ENCODE results near the gene EEF2.
"Not testable (repeated sequence)": the region's sequence is repeated elsewhere in the genome, so short reads cannot be mapped to it uniquely, and the experiment has no call there.

EEF2 gene

GRCh38 chr19:4009990-4010807 is 24.9 kb upstream of the EEF2 start:
- peaks cover 8% of the 10 kb centered on the region for H3K36me3 Mint-ChIP-seq (ENCODE audit: low read depth)
- H3K9me3 Mint-ChIP-seq: no peaks in the 10 kb centered on the region
- no peaks in the 10 kb centered on the region for H3K27me3 Mint-ChIP-seq (ENCODE audit: low read depth)
- DNase-seq (ENCODE audit: low spot score): no peak
- peaks cover 13% of the 10 kb centered on the region for H3K4me1 Mint-ChIP-seq (ENCODE audit: low read depth)
- no peak overlapping the region for H3K27ac Mint-ChIP-seq
- H3K4me3 Mint-ChIP-seq: no peak overlapping the region

- Mint-ChIP-seq H3K27ac (peak overlapping the region; percentile 85), H3K9me3 (no peaks in the 10 kb centered on the region), H3K4me1 (ENCODE audit: low read depth) (peaks cover 13% of the 10 kb centered on the region), H3K4me3 (peak overlapping the region; percentile 85), H3K36me3 (ENCODE audit: low read depth) (peaks cover 6% of the 10 kb centered on the region), H3K27me3 (ENCODE audit: low read depth) (no peaks in the 10 kb centered on the region)
- peak; percentile 25 for DNase-seq (ENCODE audit: low spot score)
Measured at GRCh38 chr19:4007836-4008539, 22.7 kb upstream of the EEF2 start.

- H3K9me3 Mint-ChIP-seq: no peaks in the 10 kb centered on the region
- no peaks in the 10 kb centered on the region for H3K27me3 Mint-ChIP-seq (ENCODE audit: low read depth)
- H3K36me3 Mint-ChIP-seq (ENCODE audit: low read depth): no peaks in the 10 kb centered on the region
- peak within 1 kb of the TSS; percentile 85 for H3K4me3 Mint-ChIP-seq
- H3K4me1 Mint-ChIP-seq (ENCODE audit: low read depth): peaks cover 13% of the 10 kb centered on the region
- DNase-seq (ENCODE audit: low spot score): peak; percentile 96
- H3K27ac Mint-ChIP-seq: peak within 1 kb of the TSS; percentile 85
Measured at GRCh38 chr19:4007021-4007835, 22.0 kb upstream of the EEF2 start, which contains the start of gene PIAS4. Gene PIAS4, plus strand, starts transcription at chr19:4007736. Its CDS starts 25 bp downstream, at chr19:4007761.

GRCh38 chr19:4005436-4005835 is 20.2 kb upstream of the EEF2 start:
- not testable (repeated sequence) for DNase-seq (ENCODE audit: low spot score); H3K9me3 Mint-ChIP-seq; H3K36me3 Mint-ChIP-seq (ENCODE audit: low read depth); H3K27ac Mint-ChIP-seq; H3K27me3 Mint-ChIP-seq (ENCODE audit: low read depth)
- Mint-ChIP-seq H3K4me1 (ENCODE audit: low read depth) (peaks cover 13% of the 10 kb centered on the region), H3K4me3 (peak overlapping the region; percentile 64)

GRCh38 chr19:4000798-4001197 is 15.5 kb upstream of the EEF2 start:
- H3K27me3 Mint-ChIP-seq (ENCODE audit: low read depth); H3K27ac Mint-ChIP-seq; DNase-seq (ENCODE audit: low spot score); H3K4me1 Mint-ChIP-seq (ENCODE audit: low read depth); H3K9me3 Mint-ChIP-seq; H3K4me3 Mint-ChIP-seq; H3K36me3 Mint-ChIP-seq (ENCODE audit: low read depth): not testable (repeated sequence)

GRCh38 chr19:3998667-3999412 is 13.6 kb upstream of the EEF2 start:
- H3K9me3 Mint-ChIP-seq; H3K36me3 Mint-ChIP-seq (ENCODE audit: low read depth); H3K4me3 Mint-ChIP-seq; H3K4me1 Mint-ChIP-seq (ENCODE audit: low read depth); H3K27me3 Mint-ChIP-seq (ENCODE audit: low read depth); H3K27ac Mint-ChIP-seq; DNase-seq (ENCODE audit: low spot score): not testable (repeated sequence)

GRCh38 chr19:3995607-3996006 is 10.3 kb upstream of the EEF2 start:
- Mint-ChIP-seq H3K9me3 (peaks cover 4% of the 10 kb centered on the region), H3K36me3 (ENCODE audit: low read depth) (no peaks in the 10 kb centered on the region), H3K27ac (no peak overlapping the region), H3K4me3 (no peak overlapping the region), H3K27me3 (ENCODE audit: low read depth) (no peaks in the 10 kb centered on the region), H3K4me1 (ENCODE audit: low read depth) (peaks cover 6% of the 10 kb centered on the region)
- no peak for DNase-seq (ENCODE audit: low spot score)

- no peak overlapping the region for H3K27ac Mint-ChIP-seq
- peaks cover 20% of the 10 kb centered on the region for H3K4me1 Mint-ChIP-seq (ENCODE audit: low read depth)
- peak overlapping the region; percentile 11 for H3K4me3 Mint-ChIP-seq
Measured at GRCh38 chr19:3990815-3991117, 5.5 kb upstream of the EEF2 start.

GRCh38 chr19:3987619-3988371 is 2.5 kb upstream of the EEF2 start:
- H3K4me1 Mint-ChIP-seq (ENCODE audit: low read depth): peaks cover 32% of the 10 kb centered on the region
- peak; percentile 87 for DNase-seq (ENCODE audit: low spot score)
- H3K9me3 Mint-ChIP-seq: peaks cover 4% of the 10 kb centered on the region
- peak overlapping the region; percentile 77 for H3K27ac Mint-ChIP-seq
- H3K36me3 Mint-ChIP-seq (ENCODE audit: low read depth): peaks cover 24% of the 10 kb centered on the region
- no peaks in the 10 kb centered on the region for H3K27me3 Mint-ChIP-seq (ENCODE audit: low read depth)
- peak overlapping the region; percentile 98 for H3K4me3 Mint-ChIP-seq

More at GRCh38 chr19:3990815-3991117, 5.5 kb upstream of the EEF2 start:
- H3K27me3 Mint-ChIP-seq (ENCODE audit: low read depth): no peaks in the 10 kb centered on the region
- peaks cover 4% of the 10 kb centered on the region for H3K9me3 Mint-ChIP-seq
- DNase-seq (ENCODE audit: low spot score): no peak
- H3K36me3 Mint-ChIP-seq (ENCODE audit: low read depth): no peaks in the 10 kb centered on the region

- H3K4me3 Mint-ChIP-seq: peak overlapping the region; percentile 98
- peak overlapping the region; percentile 95 for H3K27ac Mint-ChIP-seq
- H3K9me3 Mint-ChIP-seq: peaks cover 4% of the 10 kb centered on the region
- peaks cover 37% of the 10 kb centered on the region for H3K36me3 Mint-ChIP-seq (ENCODE audit: low read depth)
- H3K4me1 Mint-ChIP-seq (ENCODE audit: low read depth): peaks cover 36% of the 10 kb centered on the region
- no peaks in the 10 kb centered on the region for H3K27me3 Mint-ChIP-seq (ENCODE audit: low read depth)
- peak; percentile 59 for DNase-seq (ENCODE audit: low spot score)
Measured at GRCh38 chr19:3986260-3987041, 1.2 kb upstream of the EEF2 start.

- H3K36me3 Mint-ChIP-seq (ENCODE audit: low read depth): peaks cover 44% of the 10 kb centered on the region
- no peaks in the 10 kb centered on the region for H3K27me3 Mint-ChIP-seq (ENCODE audit: low read depth)
- peaks cover 35% of the 10 kb centered on the region for H3K4me1 Mint-ChIP-seq (ENCODE audit: low read depth)
- peaks cover 2% of the 10 kb centered on the region for H3K9me3 Mint-ChIP-seq
- DNase-seq (ENCODE audit: low spot score): no peak
- peak overlapping the region; percentile 98 for H3K4me3 Mint-ChIP-seq
- peak overlapping the region; percentile 95 for H3K27ac Mint-ChIP-seq
Measured at GRCh38 chr19:3985643-3986259, 488 bp upstream of the EEF2 start.

- Mint-ChIP-seq H3K9me3 (no peaks in the 10 kb centered on the region), H3K4me1 (ENCODE audit: low read depth) (peaks cover 34% of the 10 kb centered on the region)
Measured at GRCh38 chr19:3984584-3984907, 717 bp downstream of the EEF2 start.

More at GRCh38 chr19:3984584-3984907, 717 bp downstream of the EEF2 start:
- no peak for DNase-seq (ENCODE audit: low spot score)
- Mint-ChIP-seq H3K27me3 (ENCODE audit: low read depth) (no peaks in the 10 kb centered on the region), H3K4me3 (peak overlapping the region; percentile 98), H3K27ac (peak overlapping the region; percentile 95), H3K36me3 (ENCODE audit: low read depth) (peaks cover 48% of the 10 kb centered on the region)
